HL-60 (cell line): ENCODE results near the gene SORCS2.

Source experiments
- DNase-seq, 2 experiments: peaks; one replicate each; pipeline ENCODE4 v3.0.0-alpha.2; 2010 to 2020; ENCODE audit warnings: low read depth in 1 of 2, low spot score in 1 of 2
- H3K27ac ChIP-seq: fragments of 250-450 bp; sonication (Bioruptor Pico); replicated peaks from 2 replicates; pipeline ENCODE4 v1.5.1; 2020; ENCODE audit warnings: mild to moderate bottlenecking, moderate library complexity
- H3K27me3 ChIP-seq: fragments of 250-450 bp; sonication (Bioruptor Pico); 2 replicates; pipeline ENCODE4 v1.5.1; 2021; ENCODE audit warnings: mild to moderate bottlenecking, moderate library complexity; ENCODE audit not compliant: insufficient read depth, poor library complexity, severe bottlenecking
- H3K4me3 ChIP-seq: replicated peaks from 2 replicates; pipeline ENCODE4 v1.5.1; 2011; ENCODE audit warnings: mild to moderate bottlenecking, control low read depth, low read length; ENCODE audit not compliant: insufficient read depth
- CTCF ChIP-seq: IDR thresholded peaks from one replicate; pipeline ENCODE4 v1.5.1; 2011; ENCODE audit warnings: low read length, control low read depth, inconsistent platforms; ENCODE audit not compliant: insufficient read depth
- GABPA ChIP-seq: IDR thresholded peaks from 2 replicates; pipeline ENCODE4 v1.6.1; 2012; ENCODE audit warnings: low read depth
- POLR2AphosphoS5 ChIP-seq: IDR thresholded peaks from 2 replicates; pipeline ENCODE4 v1.6.1; 2012; ENCODE audit warnings: low read depth
- SPI1 ChIP-seq: IDR thresholded peaks from 2 replicates; pipeline ENCODE4 v1.6.1; 2012; ENCODE audit warnings: low read depth, mild to moderate bottlenecking, borderline replicate concordance
- TF ChIP-seq, protein P1 (sequence below): IDR thresholded peaks from 2 replicates; pipeline ENCODE4 v1.6.1; 2012; ENCODE audit warnings: low read depth; ENCODE audit not compliant: insufficient replicate concordance

SORCS2 gene

GRCh38 chr4:7276515-7276914 is 84.2 kb downstream of the SORCS2 start:
- H3K4me3 ChIP-seq, result no peak overlapping the region
- DNase-seq, result no peak
- peaks cover 4% of the 10 kb centered on the region for H3K27me3 ChIP-seq
- no peak overlapping the region for H3K27ac ChIP-seq
- TF ChIP-seq POLR2AphosphoS5 (no peak), CTCF (no peak), SPI1 (no peak), GABPA (no peak)
- TF ChIP-seq, protein P1, sequence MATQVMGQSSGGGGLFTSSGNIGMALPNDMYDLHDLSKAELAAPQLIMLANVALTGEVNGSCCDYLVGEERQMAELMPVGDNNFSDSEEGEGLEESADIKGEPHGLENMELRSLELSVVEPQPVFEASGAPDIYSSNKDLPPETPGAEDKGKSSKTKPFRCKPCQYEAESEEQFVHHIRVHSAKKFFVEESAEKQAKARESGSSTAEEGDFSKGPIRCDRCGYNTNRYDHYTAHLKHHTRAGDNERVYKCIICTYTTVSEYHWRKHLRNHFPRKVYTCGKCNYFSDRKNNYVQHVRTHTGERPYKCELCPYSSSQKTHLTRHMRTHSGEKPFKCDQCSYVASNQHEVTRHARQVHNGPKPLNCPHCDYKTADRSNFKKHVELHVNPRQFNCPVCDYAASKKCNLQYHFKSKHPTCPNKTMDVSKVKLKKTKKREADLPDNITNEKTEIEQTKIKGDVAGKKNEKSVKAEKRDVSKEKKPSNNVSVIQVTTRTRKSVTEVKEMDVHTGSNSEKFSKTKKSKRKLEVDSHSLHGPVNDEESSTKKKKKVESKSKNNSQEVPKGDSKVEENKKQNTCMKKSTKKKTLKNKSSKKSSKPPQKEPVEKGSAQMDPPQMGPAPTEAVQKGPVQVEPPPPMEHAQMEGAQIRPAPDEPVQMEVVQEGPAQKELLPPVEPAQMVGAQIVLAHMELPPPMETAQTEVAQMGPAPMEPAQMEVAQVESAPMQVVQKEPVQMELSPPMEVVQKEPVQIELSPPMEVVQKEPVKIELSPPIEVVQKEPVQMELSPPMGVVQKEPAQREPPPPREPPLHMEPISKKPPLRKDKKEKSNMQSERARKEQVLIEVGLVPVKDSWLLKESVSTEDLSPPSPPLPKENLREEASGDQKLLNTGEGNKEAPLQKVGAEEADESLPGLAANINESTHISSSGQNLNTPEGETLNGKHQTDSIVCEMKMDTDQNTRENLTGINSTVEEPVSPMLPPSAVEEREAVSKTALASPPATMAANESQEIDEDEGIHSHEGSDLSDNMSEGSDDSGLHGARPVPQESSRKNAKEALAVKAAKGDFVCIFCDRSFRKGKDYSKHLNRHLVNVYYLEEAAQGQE, result no peak

GRCh38 chr4:7278071-7278765 is 85.9 kb downstream of the SORCS2 start:
- no peak overlapping the region for H3K4me3 ChIP-seq
- no peak for DNase-seq
- H3K27ac ChIP-seq, result no peak overlapping the region
- TF ChIP-seq SPI1 (no peak), CTCF (no peak)
- H3K27me3 ChIP-seq, result peaks cover 6% of the 10 kb centered on the region

GRCh38 chr4:7278981-7279380 is 86.6 kb downstream of the SORCS2 start:
- Histone ChIP-seq H3K27me3 (peaks cover 6% of the 10 kb centered on the region), H3K27ac (no peak overlapping the region), H3K4me3 (no peak overlapping the region)
- no peak for DNase-seq
- no peak for TF ChIP-seq GABPA
- no peak for TF ChIP-seq SPI1

DNA sequence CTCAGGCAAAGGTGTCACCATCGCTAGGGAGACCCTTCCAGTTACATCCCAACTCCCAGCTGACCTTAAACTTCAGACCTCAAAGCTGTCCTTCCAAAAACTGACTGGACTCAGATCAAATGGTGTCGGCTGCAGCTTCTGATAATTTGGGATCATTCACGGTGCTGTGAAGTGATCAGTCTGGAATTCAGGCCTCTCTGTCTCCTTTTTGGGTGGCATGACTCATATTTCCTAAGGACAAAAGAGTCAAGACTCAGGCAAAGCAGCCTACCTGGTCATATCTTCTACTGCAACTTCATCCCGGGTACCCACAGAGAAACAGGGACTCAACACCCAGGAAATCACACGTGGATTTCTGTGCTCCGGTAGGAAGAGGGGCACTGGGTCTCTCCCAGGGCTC is 87.6 kb downstream of the SORCS2 start:
- Histone ChIP-seq H3K27me3 (peaks cover 6% of the 10 kb centered on the region), H3K27ac (no peak overlapping the region), H3K4me3 (no peak overlapping the region)
- TF ChIP-seq, protein P1, result no peak
- TF ChIP-seq POLR2AphosphoS5 (no peak), GABPA (no peak), SPI1 (no peak)
- DNase-seq, result no peak
